Lung (tissue), 12 donors: ENCODE results near the gene CNTN1. TPM values are rescaled to one million over a fixed set of nuclear protein-coding genes. Genes with fewer than 3 reads are reported as not detected.

Experiments used
- ATAC-seq: fragments of 200-7000 bp; cut with Tn5 transposase; one replicate; pipeline ENCODE4 v1.9.1; 2020; ENCODE audit warnings: moderate number of reproducible peaks; ENCODE audit not compliant: insufficient read depth, low FRiP score
- DNase-seq, 3 donors: peaks; one replicate each; pipeline ENCODE4 v3.0.0-alpha.2; 2013 to 2017
- H3K27ac ChIP-seq, 2 donors: one replicate each; pipeline ENCODE4 v1.5.1; 2013; ENCODE audit warnings: mild to moderate bottlenecking in 2 of 2, moderate library complexity in 2 of 2, control low read depth in 1 of 2, inconsistent platforms in 1 of 2, low read depth in 1 of 2, low read length in 1 of 2
- H3K27me3 ChIP-seq, 3 donors: one replicate each; pipeline ENCODE4 v1.5.1; 2013; ENCODE audit warnings: low read length in 2 of 3; ENCODE audit not compliant: control insufficient read depth in 3 of 3, insufficient read depth in 3 of 3
- H3K36me3 ChIP-seq, 4 donors: one replicate each; pipeline ENCODE4 v1.5.1; 2013; ENCODE audit warnings: low read length in 4 of 4, mild to moderate bottlenecking in 1 of 4, moderate library complexity in 1 of 4; ENCODE audit not compliant: control insufficient read depth in 4 of 4, insufficient read depth in 4 of 4
- H3K4me1 ChIP-seq, 5 donors: one replicate each; pipeline ENCODE4 v1.5.1; 2013; ENCODE audit warnings: low read length in 5 of 5, mild to moderate bottlenecking in 2 of 5, moderate library complexity in 1 of 5; ENCODE audit not compliant: control insufficient read depth in 5 of 5, insufficient read depth in 5 of 5
- H3K4me3 ChIP-seq: one replicate; pipeline ENCODE4 v1.5.1; 2013; ENCODE audit warnings: mild to moderate bottlenecking, control low read depth, moderate library complexity
- H3K9ac ChIP-seq, 2 donors: one replicate each; pipeline ENCODE4 v1.5.1; 2013; ENCODE audit warnings: low read length in 2 of 2, control low read depth in 1 of 2; ENCODE audit not compliant: insufficient read depth in 1 of 2
- H3K9me3 ChIP-seq, 4 donors: one replicate each; pipeline ENCODE4 v1.5.1; 2013; ENCODE audit warnings: low read length in 3 of 4, mild to moderate bottlenecking in 1 of 4, moderate library complexity in 1 of 4; ENCODE audit not compliant: control insufficient read depth in 4 of 4, insufficient read depth in 3 of 4
- CTCF ChIP-seq: IDR thresholded peaks from 2 replicates; pipeline ENCODE4 v1.5.1; 2012; ENCODE audit warnings: mild to moderate bottlenecking; ENCODE audit errors: control extremely low read depth, extremely low read depth
- WGBS, 2 donors: extraction: QIAGEN DNeasy Blood & Tissue Kit; methylation state at CpG; one replicate each; pipeline ENCODE4 v1.1.7; 2013; 5-methylcytosine and 5-hydroxymethylcytosine counted together
- polyA plus RNA-seq, 2 donors: library from polyadenylated mRNA; stranded (reverse); fragments of 200-250 nt; gene quantifications; one replicate each; pipeline ENCODE4 v1.2.1, GENCODE V29; 2013
- total RNA-seq, 2 donors: library from RNA; depleted of rRNA in 1 of 2; stranded (reverse); fragments of >200 nt in 1 of 2; gene quantifications; one replicate each; pipeline ENCODE4 v1.2.1, GENCODE V29; 2014 to 2021
- donor health status: control.
- donor health status: control.
- donor health status: Bipolar disorder and iron deficiency.
- donor health status: healthy.
- donor health status: DM: yes; HTN: yes; CAD: no.

CNTN1 gene
- total and polyA plus RNA-seq, 4 donors = 0.10 to 47.6 (median 1.1) TPM

GRCh38 chr12:40834321-40834720 lies 142.1 kb downstream of the CNTN1 start:
- no peak overlapping the region for H3K9ac ChIP-seq
- 80 to 83% methylated on average over 5 of the region's 5 CpGs for WGBS, 2 donors
- TF ChIP-seq CTCF = no peak
- H3K27me3 ChIP-seq = no peaks in the 10 kb centered on the region
- no peak overlapping the region for H3K27ac ChIP-seq
- DNase-seq = no peak
- H3K36me3 ChIP-seq = no peaks in the 10 kb centered on the region
- H3K4me1 ChIP-seq = no peaks in the 10 kb centered on the region
- ATAC-seq = no peak
- H3K9me3 ChIP-seq = no peaks in the 10 kb centered on the region
- H3K4me3 ChIP-seq = no peak overlapping the region

GRCh38 chr12:40837891-40838429 lies 145.7 kb downstream of the CNTN1 start:
- WGBS, 2 donors = 95 to 97% methylated on average over 6 of the region's 6 CpGs
- ATAC-seq (no peak), DNase-seq (no peak)
- Histone ChIP-seq H3K36me3 (no peaks in the 10 kb centered on the region), H3K27me3 (no peaks in the 10 kb centered on the region), H3K27ac (no peak overlapping the region), H3K4me3 (no peak overlapping the region), H3K4me1 (no peaks in the 10 kb centered on the region), H3K9me3 (no peaks in the 10 kb centered on the region), H3K9ac (no peak overlapping the region)
- no peak for TF ChIP-seq CTCF

- Histone ChIP-seq H3K9me3 (peaks cover 0 to 4% (median 0%) of the 10 kb centered on the region in 4 donors), H3K4me3 (no peak overlapping the region), H3K4me1 (no peaks in the 10 kb centered on the region), H3K27ac (no peak overlapping the region), H3K9ac (no peak overlapping the region), H3K36me3 (no peaks in the 10 kb centered on the region), H3K27me3 (no peaks in the 10 kb centered on the region)
- 63 to 79% methylated on average over 3 of the region's 3 CpGs for WGBS, 2 donors
- DNase-seq (peak in 2 of 3 donors; percentile 19 to 31), ATAC-seq (no peak)
- no peak for TF ChIP-seq CTCF
Observed at GRCh38 chr12:40843495-40843894, 151.3 kb downstream of the CNTN1 start.

- Histone ChIP-seq H3K9ac (no peak overlapping the region), H3K9me3 (no peaks in the 10 kb centered on the region), H3K27me3 (no peaks in the 10 kb centered on the region), H3K4me1 (peaks cover 0 to 8% (median 0%) of the 10 kb centered on the region in 5 donors), H3K27ac (no peak overlapping the region), H3K36me3 (no peaks in the 10 kb centered on the region), H3K4me3 (no peak overlapping the region)
- 42 to 44% methylated on average over 1 of the region's 1 CpG for WGBS, 2 donors
- no peak for ATAC-seq
- TF ChIP-seq CTCF = no peak
- DNase-seq = no peak
Observed at GRCh38 chr12:40853221-40853620, 161.0 kb downstream of the CNTN1 start.
